Left lung (tissue), 10 donors: Measurements from ENCODE around the gene SDF4. TPM values are rescaled to one million over a fixed set of nuclear protein-coding genes. Genes with fewer than 3 reads are reported as not detected.

Source experiments
- ATAC-seq: fragments of 200-7000 bp; cut with Tn5 transposase; one replicate; pipeline ENCODE4 v1.9.1; 2020; ENCODE audit warnings: moderate library complexity
- DNase-seq, 4 donors: peaks; one replicate each; pipeline ENCODE4 v3.0.0-alpha.2; 2013 to 2020
- H3K27ac ChIP-seq, 2 donors: fragments of 200-600 bp; sonication (generic) in 1 of 2; one replicate each; pipeline versions ENCODE4 v1.5.0 to v1.8.0; 2020 to 2021
- H3K27me3 ChIP-seq, 2 donors: fragments of 200-600 bp; sonication (generic) in 1 of 2; one replicate each; pipeline versions ENCODE4 v1.5.0 to v1.8.0; 2020 to 2021
- H3K36me3 ChIP-seq, 2 donors: fragments of 200-600 bp; sonication (generic) in 1 of 2; one replicate each; pipeline versions ENCODE4 v1.5.0 to v1.8.0; 2020 to 2021
- H3K4me1 ChIP-seq, 2 donors: fragments of 200-600 bp; one replicate each; pipeline ENCODE4 v1.8.0; 2021
- H3K4me3 ChIP-seq, 2 donors: fragments of 200-600 bp; sonication (generic) in 1 of 2; one replicate each; pipeline versions ENCODE4 v1.5.0 to v1.8.0; 2020 to 2021; ENCODE audit warnings: mild to moderate bottlenecking in 1 of 2
- H3K9me3 ChIP-seq, 2 donors: fragments of 200-600 bp; sonication (generic) in 1 of 2; one replicate each; pipeline versions ENCODE4 v1.5.0 to v1.8.0; 2020 to 2021
- CTCF ChIP-seq, 2 donors: fragments of 200-600 bp; sonication (generic) in 1 of 2; IDR thresholded peaks; one replicate each; pipeline versions ENCODE4 v1.5.0 to v1.8.0; 2021; ENCODE audit warnings: antibody characterized with exemption in 2 of 2
- intact Hi-C, 2 donors: fragments of 100-400 bp; cut with DNase I; formaldehyde crosslinking; loops; one replicate each; pipeline versions ENCODE4 v1.11.2 to v1.14.2; 2022
- polyA plus RNA-seq, 6 donors: library from polyadenylated mRNA; unstranded; fragments of 120-200 nt; gene quantifications; one replicate each; pipeline ENCODE4 v1.2.1, GENCODE V29; 2013; ENCODE audit not compliant: insufficient read length in 6 of 6
- total RNA-seq, 2 donors: library from RNA; stranded (reverse); fragmentation: NEBNext Ultra II Directional; extraction: Animal tissue kit (Norgen Biotek cat#: 25700); gene quantifications; one replicate each; pipeline ENCODE4 v1.2.1, GENCODE V29; 2021
- donor health status: DM: no; HTN: yes; CAD: no.
- donor health status: DM: no; HTN: no; CAD: no.

Gene SDF4
- total and polyA plus RNA-seq, 8 donors = 86.7 to 166 (median 100) TPM

- DNase-seq = no peak
- Histone ChIP-seq H3K9me3 (no peaks in the 10 kb centered on the region), H3K27me3 (peaks cover 28 to 52% of the 10 kb centered on the region in 2 donors), H3K36me3 (peaks cover 0 to 5% of the 10 kb centered on the region in 2 donors), H3K27ac (no peak overlapping the region), H3K4me1 (peaks cover 5 to 19% of the 10 kb centered on the region in 2 donors), H3K4me3 (no peak overlapping the region)
- TF ChIP-seq CTCF (IDR thresholded peaks at IDR 0.05) = no peak
- intact Hi-C loops = no loop called here
- no peak for ATAC-seq
These were observed 4.5 kb upstream of the SDF4 start for GRCh38 chr1:1236176-1236763.

- no peak for TF ChIP-seq CTCF (IDR thresholded peaks at IDR 0.05)
- ATAC-seq = no peak
- no peak for DNase-seq
- H3K36me3 ChIP-seq = peaks cover 0 to 5% of the 10 kb centered on the region in 2 donors
- H3K4me3 ChIP-seq = no peak overlapping the region
- no peak overlapping the region for H3K27ac ChIP-seq
- peaks cover 28 to 41% of the 10 kb centered on the region in 2 donors for H3K27me3 ChIP-seq
- peaks cover 5 to 28% of the 10 kb centered on the region in 2 donors for H3K4me1 ChIP-seq
- intact Hi-C loops = no loop called here
- no peaks in the 10 kb centered on the region for H3K9me3 ChIP-seq
These were observed 3.4 kb upstream of the SDF4 start for GRCh38 chr1:1235016-1235744.

GRCh38 chr1:1234180-1234808 is 2.5 kb upstream of the SDF4 start:
- no peak overlapping the region for H3K4me3 ChIP-seq
- peaks cover 21 to 32% of the 10 kb centered on the region in 2 donors for H3K27me3 ChIP-seq
- no peaks in the 10 kb centered on the region for H3K9me3 ChIP-seq
- peaks cover 5 to 37% of the 10 kb centered on the region in 2 donors for H3K4me1 ChIP-seq
- TF ChIP-seq CTCF (IDR thresholded peaks at IDR 0.05) = no peak
- peaks cover 0 to 8% of the 10 kb centered on the region in 2 donors for H3K36me3 ChIP-seq
- H3K27ac ChIP-seq = no peak overlapping the region
- DNase-seq (no peak), ATAC-seq (no peak)
- intact Hi-C loops = no loop called here

GRCh38 chr1:1233567-1233892 is 1.7 kb upstream of the SDF4 start:
- TF ChIP-seq CTCF (IDR thresholded peaks at IDR 0.05) = no peak
- H3K4me3 ChIP-seq = peak overlapping the region in 1 of 2 donors; percentile 40
- no peak for ATAC-seq
- H3K9me3 ChIP-seq = no peaks in the 10 kb centered on the region
- H3K4me1 ChIP-seq = peaks cover 5 to 38% of the 10 kb centered on the region in 2 donors
- no peak overlapping the region for H3K27ac ChIP-seq
- no peak for DNase-seq
- intact Hi-C loops = no loop called here
- peaks cover 14 to 25% of the 10 kb centered on the region in 2 donors for H3K27me3 ChIP-seq
- H3K36me3 ChIP-seq = peaks cover 0 to 16% of the 10 kb centered on the region in 2 donors
